Sciatic nerve (tissue), 2 donors: ENCODE data around the gene TMEM187. TPM values are rescaled to one million over a fixed set of nuclear protein-coding genes. Genes with fewer than 3 reads are reported as not detected.
A peak's percentile ranks its signal among the peaks of the same experiment; 100 is the strongest.

Source experiments
- ATAC-seq: fragments of 200-7000 bp; cut with Tn5 transposase; one replicate; pipeline ENCODE4 v1.9.1; 2020; ENCODE audit warnings: mild to moderate bottlenecking, moderate library complexity
- DNase-seq: peaks from one replicate; pipeline ENCODE4 v3.0.0-alpha.2; 2020; ENCODE audit warnings: low spot score
- intact Hi-C: fragments of 100-400 bp; cut with DNase I; formaldehyde crosslinking; loops from one replicate; pipeline ENCODE4 v1.14.2; 2022
- total RNA-seq: library from RNA; stranded (reverse); fragmentation: NEBNext Ultra II Directional; extraction: Animal tissue kit (Norgen Biotek cat#: 25700); gene quantifications from one replicate; pipeline ENCODE4 v1.2.1, GENCODE V29; 2021
- donor health status: DM: no; HTN: no; CAD: no.
- donor health status: DM: no; HTN: no; CAD: no.

The TMEM187 gene
- total RNA-seq, 1 donor from 2014 or later, result 10.3 TPM

DNA sequence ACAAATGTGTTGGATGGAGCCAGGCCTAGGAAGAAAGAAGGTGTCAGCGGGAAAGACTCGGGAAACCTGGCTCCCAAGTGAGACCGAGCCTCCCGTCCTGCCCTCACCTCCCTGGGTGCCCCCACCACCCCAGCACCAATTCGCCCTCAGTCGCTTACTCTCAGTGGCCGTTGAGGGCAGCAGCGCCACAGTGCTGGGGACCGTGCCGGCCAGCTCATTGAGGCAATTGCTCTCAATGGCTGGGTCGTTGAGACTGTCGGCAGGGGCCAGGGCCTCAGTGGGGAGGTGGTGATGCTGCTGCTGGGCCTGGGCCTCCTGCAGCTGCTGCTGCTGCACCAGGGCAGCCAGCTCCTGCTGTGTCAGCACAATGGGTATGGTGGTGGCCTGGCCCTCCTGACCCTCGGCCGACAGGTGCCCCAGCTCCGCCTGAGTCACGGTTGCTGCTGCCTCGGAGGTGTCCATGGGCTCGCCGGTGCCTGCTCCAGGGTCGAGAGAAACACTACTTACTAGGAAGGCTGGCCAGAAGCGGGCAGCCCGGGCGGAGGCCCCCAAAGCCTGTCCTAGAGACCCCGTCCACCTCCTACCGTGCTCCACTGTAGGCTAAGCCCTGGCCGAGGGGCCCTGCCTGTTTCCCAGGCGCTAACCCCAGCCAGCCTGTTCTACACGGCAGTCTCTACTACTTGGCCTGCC lies 20.7 kb upstream of the TMEM187 start:
- intact Hi-C loops, result loop anchor here (5.0 to 10.0 kb wide), 2 partner anchors 185 to 397 kb away; no protein-coding TSS in a partner anchor

DNA sequence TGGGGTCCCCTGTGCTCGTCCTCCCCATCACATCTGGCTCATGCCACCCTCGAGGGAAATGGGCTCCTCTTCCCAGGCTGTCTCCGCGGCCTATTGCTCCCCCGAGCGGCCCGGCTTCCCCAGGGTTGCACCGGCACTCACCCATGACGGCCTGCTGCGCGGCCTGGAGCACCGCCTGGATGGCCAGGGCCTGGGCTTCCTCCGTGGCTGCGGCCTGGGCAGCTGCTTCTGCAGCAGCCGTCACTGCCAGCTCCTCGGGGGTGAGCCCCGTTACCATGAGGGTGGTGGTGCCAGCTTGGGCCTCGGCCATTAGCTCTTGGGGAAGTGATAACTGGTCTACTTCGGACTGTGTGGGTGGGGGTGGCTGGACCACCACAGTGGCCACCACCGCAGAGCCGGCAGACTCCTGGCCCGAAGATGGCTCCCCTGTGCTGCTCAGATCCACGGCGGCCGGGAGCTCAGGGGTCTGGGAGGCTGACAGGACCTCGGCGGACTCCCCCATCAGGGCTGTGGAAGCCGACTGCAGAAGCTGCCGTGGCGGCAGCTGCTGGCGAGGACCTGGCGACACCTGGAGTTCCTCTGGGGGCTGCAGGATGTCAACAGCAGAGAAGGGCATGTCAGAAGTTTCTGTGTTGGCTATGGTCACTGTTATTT lies 20.1 kb upstream of the TMEM187 start:
- ATAC-seq (no peak), DNase-seq (no peak)
- intact Hi-C loops, result loop anchor here (5.0 to 10.0 kb wide), 2 partner anchors 185 to 398 kb away; no protein-coding TSS in a partner anchor

More for the DNA sequence above, 20.7 kb upstream of the TMEM187 start:
- ATAC-seq (no peak), DNase-seq (no peak)

DNA sequence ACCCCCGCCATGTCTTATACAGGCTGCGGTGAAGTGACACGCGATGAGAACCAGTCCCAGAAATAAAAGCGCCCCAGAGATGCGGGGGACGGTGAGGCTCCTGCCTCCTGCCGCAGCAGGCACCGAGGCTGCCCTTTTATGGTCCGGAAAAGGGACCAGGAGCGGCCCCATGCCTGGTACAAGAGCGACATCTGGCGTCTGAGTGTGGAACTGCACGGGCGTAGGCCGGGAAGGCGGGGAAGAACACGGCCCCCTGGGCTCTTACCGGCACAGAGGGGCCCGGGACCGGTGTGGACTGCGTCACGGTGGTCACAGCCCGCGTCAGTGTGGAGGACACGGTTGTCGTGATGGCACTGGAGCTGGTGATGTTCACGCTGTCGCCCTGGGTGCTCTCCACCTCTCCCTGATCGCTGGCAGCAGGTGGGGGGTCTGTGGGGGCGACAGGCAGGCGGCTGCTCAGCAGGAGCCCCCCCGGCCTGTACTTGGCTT lies 19.2 kb upstream of the TMEM187 start:
- intact Hi-C loops, result loop anchor here (5.0 to 10.0 kb wide), 2 partner anchors 186 to 399 kb away; no protein-coding TSS in a partner anchor
- DNase-seq (peak; percentile 86), ATAC-seq (peak; percentile 67)

DNA sequence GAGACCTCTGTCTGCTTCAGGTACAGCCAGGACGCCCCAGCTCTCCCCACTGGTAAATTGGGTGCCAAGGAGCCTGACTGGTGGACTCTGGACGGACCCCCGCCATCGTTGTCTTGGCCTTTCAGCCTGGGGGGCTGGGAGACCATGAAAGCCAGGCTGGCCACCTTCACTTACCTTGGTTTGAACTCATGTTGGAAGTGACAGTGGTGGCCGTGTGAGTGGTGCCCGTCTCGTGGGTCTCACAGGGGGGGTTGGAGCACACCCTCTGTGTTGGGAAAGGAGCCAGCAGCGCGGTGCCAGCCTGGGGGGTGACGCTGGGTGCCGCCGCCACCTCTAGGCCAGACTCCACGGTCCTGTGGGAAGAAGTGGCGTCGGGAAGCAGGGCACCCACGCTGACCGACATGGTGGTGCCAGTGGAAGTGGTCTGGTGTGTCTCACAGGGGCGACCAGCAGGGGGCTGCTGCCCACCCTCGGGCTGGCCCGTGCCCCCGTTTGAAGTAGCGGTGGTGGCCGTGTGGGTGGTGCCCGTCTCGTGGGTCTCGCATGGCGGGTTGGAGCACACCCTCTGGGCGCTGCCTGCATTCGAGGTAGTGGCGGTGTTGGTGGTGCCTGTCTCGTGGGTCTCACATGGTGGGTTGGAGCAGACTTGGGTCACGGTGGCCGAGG lies 18.5 kb upstream of the TMEM187 start:
- no peak for DNase-seq
- ATAC-seq, result no peak
- intact Hi-C loops, result loop anchor here (5.0 to 10.0 kb wide), 2 partner anchors 187 to 399 kb away; no protein-coding TSS in a partner anchor

DNA sequence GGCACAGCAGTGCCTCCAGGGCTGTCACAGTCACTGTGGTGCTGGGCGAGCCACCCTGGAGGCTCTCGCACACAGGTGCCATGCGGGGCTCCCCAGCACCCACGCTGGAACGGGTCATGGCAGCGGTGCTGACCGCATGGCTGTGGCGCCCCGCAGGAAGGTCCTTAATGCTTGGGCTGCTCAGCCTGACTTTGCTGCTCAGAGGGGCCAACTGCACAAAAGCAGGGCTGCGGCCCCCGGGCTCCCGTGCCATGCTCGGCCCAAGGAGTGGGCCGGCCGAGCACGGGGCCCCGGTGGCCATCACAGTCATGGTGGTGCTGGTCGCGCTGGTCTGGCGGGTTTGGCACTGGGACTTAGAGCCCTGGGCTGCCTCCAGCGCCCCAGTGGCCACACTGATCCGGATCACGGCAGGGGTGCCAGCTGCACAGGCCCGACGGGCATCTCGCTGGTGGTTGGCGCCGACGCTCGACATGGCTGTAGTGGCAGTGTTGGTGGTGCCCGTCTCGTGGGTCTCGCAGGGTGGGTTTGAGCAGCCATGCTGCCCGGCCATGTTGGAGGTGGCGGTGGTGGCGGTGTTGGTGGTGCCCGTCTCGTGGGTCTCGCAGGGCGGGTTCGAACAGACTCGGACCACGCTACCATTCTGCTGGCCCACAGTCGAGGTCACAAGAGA lies 17.9 kb upstream of the TMEM187 start:
- ATAC-seq (no peak), DNase-seq (no peak)
- intact Hi-C loops, result loop anchor here (5.0 to 10.0 kb wide), 2 partner anchors 187 to 400 kb away; no protein-coding TSS in a partner anchor

DNA sequence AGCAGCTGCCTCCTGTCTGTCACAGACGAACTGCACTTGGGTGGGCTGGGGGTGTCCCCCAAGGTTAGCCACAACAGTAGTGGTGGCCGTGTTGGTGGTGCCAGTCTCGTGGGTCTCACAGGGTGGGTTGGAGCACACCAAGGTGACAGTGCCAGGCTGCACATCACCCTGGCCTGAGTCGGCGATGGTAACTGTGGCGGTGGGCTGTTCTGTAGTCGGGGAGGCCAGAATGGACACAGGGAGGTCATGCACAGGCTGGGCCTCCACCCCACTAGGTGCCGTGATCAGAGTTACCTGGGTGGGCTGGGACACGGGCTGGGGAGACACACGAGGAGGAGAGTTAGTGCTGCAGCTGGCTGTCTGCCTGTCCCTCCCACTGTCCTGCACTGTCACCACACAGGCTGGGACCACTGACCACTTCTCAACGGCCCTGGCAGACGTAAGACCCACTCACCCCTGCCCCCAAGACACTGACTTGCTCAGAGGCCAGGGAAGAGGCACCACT lies 17.3 kb upstream of the TMEM187 start:
- DNase-seq (no peak), ATAC-seq (no peak)
- intact Hi-C loops, result loop anchor here (10.0 kb wide), 1 partner anchor 400 kb away; no protein-coding TSS in a partner anchor

DNA sequence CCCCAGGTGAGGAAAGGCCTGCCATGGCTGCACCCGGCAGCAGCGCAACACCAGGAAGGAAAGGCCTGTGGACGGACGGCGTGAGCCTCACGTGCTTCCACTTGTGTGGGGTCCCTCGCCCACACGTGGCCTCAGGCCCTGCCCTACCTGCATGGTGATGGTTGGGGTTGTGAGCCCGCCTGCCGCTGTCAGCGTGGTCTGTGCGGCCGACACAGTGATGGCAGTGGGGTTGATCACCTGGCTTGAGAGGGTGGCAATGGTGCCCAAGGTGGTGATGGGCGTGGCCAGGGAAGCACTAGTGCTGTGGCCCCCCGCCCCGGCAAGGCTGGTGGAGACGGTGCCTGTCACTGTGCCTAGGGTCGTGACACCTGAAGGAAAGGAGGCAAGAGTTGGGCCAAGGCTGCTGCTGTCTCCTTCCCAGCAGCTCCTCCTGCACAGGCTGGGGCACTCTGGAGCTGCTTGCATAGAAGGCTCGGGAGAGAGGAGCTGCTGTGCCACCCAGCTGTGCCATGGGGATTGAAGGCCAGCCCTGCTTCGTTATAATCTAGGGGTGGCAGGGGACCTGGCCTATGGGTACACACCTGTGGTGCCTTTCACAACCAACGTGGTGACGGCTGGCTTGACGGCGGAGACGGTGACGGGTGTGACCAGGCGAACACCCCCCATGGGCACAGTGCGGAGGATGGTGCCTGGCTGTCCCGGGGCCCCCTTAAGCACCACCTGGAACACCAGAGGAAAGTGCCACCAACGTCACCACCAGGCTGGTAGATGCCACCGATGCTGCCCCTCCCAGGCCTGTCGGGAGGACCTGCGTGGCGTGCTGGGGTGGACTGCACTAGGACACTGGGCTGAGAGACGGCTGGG lies 16.3 kb upstream of the TMEM187 start:
- DNase-seq (no peak), ATAC-seq (no peak)
- intact Hi-C loops, result loop anchor here (10.0 kb wide), 1 partner anchor 401 kb away; no protein-coding TSS in a partner anchor

DNA sequence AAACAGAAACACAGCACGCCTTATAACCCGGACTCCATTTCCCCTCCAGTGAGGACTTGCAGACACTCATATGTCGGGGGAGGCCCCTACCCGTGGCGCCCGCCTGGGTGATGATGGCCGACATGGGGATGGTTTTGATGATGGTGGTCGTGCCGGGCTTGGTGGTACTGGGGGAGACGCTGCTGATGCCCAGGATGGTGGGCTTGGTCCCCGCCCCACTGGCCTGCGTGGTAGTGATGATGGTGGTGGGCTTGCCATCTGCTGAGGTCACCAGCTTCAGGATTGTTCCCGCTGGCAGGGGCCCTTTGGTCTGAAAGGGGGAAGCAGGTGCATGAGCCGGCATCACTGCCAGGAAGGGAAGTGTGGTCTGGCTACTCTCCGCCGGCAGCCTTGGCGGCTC lies 15.3 kb upstream of the TMEM187 start:
- ATAC-seq, result no peak
- intact Hi-C loops, result loop anchor here (10.0 kb wide), 1 partner anchor 402 kb away; no protein-coding TSS in a partner anchor
- DNase-seq, result no peak

DNA sequence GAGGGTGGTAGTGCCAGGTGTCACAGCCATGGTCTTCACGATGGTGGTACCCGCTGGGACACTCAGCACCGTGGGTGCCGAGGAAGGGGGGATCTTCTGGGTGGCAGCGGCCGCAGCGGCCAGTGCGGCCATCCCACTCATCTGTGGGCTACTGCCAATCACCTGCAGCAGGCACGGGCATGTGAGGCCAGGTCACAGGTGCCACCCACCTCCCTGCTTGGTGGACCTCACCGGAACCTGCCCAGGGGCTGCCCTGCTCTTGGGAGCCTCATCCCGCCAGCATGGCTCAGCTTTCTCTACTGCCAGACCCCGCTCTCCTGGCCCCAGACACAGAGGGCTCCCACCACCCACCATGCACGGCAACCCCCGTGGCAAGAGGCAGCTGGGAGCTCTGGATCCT lies 13.9 kb upstream of the TMEM187 start:
- intact Hi-C loops, result loop anchor here (10.0 kb wide), 1 partner anchor 404 kb away; no protein-coding TSS in a partner anchor
- ATAC-seq (no peak), DNase-seq (no peak)

DNA sequence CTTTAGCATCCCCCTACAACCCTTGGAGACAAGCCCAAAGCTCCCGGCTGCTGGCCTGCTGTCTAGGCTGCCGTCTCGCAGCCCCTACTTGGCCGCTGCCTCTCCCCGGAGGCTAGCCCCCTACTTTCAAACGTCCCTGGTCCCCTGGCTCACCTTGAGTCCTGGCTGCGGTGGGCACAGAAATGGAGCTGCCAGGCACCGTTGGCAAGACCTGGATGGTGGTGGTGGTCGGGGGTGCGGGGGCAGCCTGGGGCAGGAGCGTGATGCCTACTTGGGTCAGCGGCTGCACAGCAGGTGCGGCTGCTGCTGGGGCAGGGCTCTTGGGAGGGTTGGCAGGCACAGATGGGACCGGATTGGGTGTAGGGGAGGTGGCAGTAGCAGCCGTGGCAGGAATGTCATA lies 12.9 kb upstream of the TMEM187 start:
- ATAC-seq (no peak), DNase-seq (no peak)
- intact Hi-C loops, result loop anchor here (5.0 to 10.0 kb wide), 2 partner anchors 177 to 405 kb away; partner anchors contain the start of gene SRPK3

DNA sequence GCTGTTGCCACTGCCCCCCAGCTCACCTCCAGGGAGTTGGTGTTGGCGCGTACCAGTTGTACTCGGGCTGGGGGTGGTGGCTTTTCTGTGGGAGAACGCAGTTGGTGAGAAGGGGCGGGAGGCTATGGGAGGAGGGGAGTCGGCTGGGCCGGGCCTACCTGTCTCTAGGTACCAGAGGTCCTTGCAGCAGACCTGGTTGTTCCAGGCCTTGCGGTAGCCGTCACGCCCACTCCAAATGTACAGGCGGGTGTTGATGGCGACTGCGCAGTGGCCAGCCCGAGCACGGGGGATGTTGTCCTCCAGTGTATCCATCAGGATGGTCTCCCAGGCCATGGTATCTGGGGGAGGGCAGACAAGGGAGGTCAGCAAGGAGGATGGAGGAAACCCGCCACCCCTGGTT lies 12.5 kb upstream of the TMEM187 start:
- intact Hi-C loops, result loop anchor here (5.0 kb wide), 1 partner anchor 178 kb away; the partner anchor contains the start of gene SRPK3
- DNase-seq (no peak), ATAC-seq (no peak)

DNA sequence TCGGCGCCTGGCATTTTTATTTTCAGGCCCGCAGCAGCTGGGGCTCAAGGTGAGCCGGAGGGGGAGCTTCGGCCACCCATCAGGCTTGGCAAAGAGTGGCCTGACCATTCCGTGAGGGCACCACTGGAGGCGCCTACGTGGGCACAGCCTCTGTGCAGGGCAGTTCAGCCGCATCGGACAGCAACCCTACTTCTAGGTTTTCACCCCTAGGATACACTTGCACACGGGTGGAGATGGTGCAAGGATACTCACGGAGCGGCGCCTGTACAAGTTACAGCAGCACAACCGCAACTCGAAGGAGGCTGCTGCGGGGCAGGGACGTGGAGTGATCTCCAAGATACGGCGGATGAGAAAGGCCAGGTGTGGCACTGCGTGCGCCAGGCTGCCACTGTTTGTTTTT lies 11.8 kb upstream of the TMEM187 start:
- intact Hi-C loops, result loop anchor here (5.0 kb wide), 1 partner anchor 178 kb away; the partner anchor contains the start of gene SRPK3
- DNase-seq, result no peak
- no peak for ATAC-seq

DNA sequence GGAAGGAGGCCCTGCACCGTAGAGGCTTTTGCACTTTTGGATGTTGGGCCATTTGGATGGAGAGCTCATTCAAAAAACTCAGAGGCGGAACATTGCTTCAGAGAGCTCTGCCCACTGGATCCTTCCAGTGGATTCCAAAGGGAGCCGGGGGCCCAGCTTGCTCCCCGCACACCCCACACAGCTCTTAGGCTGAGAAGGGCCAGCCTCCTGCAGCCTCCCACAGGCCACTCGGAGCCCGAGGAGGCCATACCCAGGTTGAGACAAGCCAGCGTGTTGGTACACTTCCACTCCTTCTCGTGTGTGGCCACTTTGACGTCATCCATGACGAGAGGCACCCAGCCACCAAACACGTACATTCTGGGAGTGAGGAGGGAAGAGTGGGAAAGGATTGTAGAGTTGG lies 11.3 kb upstream of the TMEM187 start:
- no peak for ATAC-seq
- no peak for DNase-seq
- intact Hi-C loops, result loop anchor here (5.0 kb wide), 1 partner anchor 179 kb away; the partner anchor contains the start of gene SRPK3

DNA sequence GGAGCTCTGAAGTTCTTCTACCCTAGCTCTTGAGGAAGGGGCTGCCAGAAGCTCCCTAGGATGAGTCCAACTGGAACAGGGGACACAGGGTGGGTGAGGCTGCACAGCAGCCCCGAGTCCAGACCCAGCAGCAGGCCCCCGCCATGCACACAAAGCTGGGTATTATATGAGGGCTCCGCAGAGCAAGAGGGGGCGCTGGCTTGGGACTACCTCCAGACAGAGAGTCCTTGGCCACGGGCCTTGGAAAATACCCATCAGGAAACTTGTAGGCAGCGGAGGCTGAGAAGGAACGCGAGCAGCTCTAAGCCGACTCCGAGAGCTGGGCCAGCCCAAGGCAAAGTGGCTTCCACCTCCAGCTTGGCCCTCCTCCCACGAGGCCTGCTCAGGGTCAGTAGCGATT lies 9.0 kb upstream of the TMEM187 start:
- intact Hi-C loops, result loop anchor here (5.0 kb wide), 1 partner anchor 181 kb away; the partner anchor contains the start of gene SRPK3
- ATAC-seq (no peak), DNase-seq (no peak)

DNA sequence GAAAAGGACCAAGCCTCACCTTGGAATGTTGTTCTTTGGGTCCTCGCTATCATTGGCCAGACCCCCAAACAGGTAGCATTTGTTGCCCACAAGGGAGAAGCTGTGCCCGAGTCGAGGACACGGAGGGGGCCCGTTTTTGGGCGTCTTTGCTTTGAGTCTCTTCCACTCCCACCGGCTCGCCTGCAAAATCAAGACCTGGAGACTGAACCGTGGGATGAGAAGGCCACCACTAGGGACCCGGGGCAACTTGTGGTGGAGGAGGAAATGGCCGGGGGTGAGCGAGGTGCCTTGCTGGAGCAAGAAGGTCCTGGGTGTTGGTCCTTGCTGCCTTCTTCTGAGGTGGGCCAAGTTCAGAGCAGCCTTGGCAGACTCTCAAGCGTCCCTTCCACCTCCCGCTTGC lies 8.4 kb upstream of the TMEM187 start:
- intact Hi-C loops, result loop anchor here (5.0 kb wide), 1 partner anchor 182 kb away; the partner anchor contains the start of gene SRPK3
- ATAC-seq, result no peak
- DNase-seq, result no peak

DNA sequence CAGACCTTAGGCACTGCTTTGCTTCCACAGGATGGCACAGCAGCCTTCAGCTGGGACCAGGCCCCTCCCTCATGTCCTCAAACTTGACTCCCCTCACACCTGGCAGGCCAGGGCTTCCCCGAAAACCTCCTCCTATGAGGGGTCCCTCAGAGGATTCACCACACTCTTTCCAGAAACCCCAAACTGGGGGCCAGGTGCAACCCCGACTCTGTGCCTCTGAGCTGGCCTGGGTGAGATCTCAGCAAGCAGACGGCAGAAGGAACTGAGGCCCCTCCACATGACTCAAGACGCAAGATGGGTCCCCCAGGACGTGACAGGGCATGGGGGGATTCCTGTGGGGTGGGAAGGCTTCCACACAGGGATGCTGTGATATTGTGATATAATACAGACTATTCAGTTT lies 7.1 kb upstream of the TMEM187 start:
- intact Hi-C loops, result no loop called here
- DNase-seq (no peak), ATAC-seq (no peak)

DNA sequence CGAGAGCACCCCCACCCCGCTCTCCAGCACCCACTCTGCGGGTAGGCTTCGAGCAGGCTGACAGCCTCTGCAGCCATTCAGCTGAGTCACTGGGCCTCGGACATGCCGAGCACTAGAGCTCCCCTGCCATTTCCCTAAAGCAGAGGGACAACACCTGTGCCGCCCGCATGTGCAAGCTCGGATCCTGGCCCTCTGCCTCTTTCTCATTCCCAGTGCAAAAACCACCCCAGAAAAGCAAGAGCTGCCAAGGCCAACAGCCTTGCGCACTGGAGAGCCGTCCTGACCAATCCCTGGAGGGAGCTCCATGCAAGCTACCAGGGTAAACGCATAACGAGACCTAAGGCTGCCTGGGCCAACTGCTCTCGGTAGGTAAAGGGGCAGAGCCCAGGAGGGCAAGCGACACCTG lies 6.3 kb upstream of the TMEM187 start:
- ATAC-seq (no peak), DNase-seq (no peak)

More for the DNA sequence above, 6.3 kb upstream of the TMEM187 start:
- intact Hi-C loops, result no loop called here
